Endothelial cell of umbilical vein (primary cell): Measurements from ENCODE around the gene INO80D.

Source experiments
- MAX ChIP-seq: IDR thresholded peaks from 2 replicates; pipeline ENCODE4 v1.6.1; 2011; ENCODE audit not compliant: insufficient read depth, insufficient read length
- POLR2AphosphoS5 ChIP-seq: IDR thresholded peaks from 2 replicates; pipeline ENCODE4 v1.6.1; 2012; ENCODE audit warnings: low read depth, mild to moderate bottlenecking, control low read depth, low read length, moderate library complexity; ENCODE audit not compliant: insufficient read depth

- TF ChIP-seq POLR2AphosphoS5 = no peak
- TF ChIP-seq MAX = no peak
Observed at GRCh38 chr2:205984381-205984780, 101.6 kb downstream of the INO80D start.
